HG02981 (cell line): ENCODE measurements around the gene KAT2A.
A peak's percentile ranks its signal among the peaks of the same experiment; 100 is the strongest.
"Not testable (repeated sequence)": the region's sequence is repeated elsewhere in the genome, so short reads cannot be mapped to it uniquely, and the experiment has no call there.

Experiments used
- ATAC-seq: cut with Tn5 transposase; IDR thresholded peaks from one replicate; pipeline ENCODE4 v1.9.1; 2021; ENCODE audit warnings: mild to moderate bottlenecking, moderate library complexity; ENCODE audit not compliant: unreplicated experiment

Gene KAT2A

DNA sequence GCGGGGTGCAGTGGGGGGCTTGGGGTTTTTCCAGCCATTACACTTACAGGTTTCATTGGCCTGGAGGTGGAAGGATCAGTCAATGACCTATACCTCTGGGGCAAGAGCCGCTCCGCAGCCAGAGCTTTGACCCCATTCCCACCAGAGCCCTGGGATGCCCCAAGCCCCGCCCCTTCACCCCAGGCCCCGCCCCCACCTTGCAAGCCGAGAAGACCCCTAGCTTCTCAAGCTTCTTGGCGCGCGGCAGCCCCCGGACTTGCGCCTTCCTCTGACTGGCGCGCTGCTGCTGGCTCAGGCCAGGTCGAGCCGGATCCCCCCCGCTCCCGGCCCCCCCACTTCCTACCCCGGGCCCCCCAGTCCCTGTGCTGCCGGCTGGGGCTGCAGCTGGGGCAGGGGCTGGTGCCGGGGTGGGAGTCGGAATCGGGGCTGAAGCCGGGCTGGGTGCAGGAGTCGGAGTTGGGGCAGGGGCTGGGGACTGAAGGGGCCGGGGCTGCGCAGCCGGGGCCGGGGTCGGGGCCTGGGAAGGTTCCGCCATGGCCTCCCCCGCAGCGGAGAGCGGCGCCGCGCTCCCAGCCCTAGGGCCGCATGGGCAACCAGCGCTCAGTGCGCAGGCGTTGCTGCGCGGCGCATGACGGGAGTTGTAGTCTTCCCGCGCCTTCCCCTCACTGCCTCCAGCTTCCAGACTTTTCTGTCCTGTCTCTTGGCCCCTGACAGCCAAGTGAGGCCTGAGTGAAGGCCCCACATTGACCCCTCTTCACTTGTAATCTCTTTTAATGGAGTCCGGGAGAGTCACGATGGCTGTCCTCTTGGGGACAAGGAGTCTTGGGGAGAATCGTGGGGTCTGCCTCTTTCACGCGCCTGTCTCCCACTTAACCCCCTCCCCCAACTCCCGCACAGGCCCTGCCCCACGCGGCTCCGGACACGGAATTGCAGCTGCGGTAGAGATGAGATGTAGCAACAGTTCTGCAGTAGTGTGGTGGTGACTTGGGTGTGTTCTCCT lies at the start of gene KAT2A:
Gene KAT2A, minus strand, starts transcription at position 598 of the 1,000 bp plus-strand sequence. Its CDS starts 63 bp downstream, at position 535.
- peak; percentile 69 for ATAC-seq

DNA sequence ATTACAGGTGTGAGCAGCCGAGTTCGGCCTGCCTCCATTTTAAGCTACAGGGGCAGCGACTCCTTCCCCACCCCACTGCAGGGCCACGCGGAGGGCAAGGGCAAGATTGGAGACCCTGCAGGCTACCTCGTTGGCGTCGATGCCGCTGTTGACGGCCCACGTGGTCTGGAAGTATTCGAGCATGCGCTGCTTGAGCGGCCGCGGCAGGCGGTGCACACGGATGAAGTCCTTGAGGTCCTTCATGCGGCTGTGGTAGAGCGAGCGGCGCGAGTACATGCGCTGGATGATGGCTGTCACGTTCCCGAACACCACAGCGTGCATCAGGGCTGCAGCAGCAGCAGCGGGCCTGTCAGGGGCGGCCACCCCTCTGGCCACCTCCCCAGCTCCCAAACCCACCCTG lies 48.2 kb upstream of the KAT2A start:
- no peak for ATAC-seq

DNA sequence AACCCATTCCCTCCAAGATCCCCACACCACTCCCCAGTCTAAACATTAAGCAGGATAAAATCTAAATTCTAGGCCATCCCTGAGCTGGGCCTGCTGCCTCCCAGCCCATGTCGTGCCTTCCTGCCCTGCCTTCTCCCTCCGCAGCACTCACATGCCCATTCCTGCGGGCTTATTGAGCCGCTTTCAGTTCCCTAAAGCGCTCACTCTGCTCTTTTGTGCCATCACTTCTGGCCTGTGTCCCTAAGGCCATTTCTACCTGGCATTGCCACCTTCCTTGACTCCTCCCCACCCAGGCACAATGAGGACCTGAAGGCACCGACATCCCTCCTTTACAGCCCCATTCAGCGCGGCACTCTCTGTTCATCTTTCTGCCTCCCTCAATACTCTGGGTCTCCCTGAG lies 46.6 kb upstream of the KAT2A start:
- no peak for ATAC-seq

DNA sequence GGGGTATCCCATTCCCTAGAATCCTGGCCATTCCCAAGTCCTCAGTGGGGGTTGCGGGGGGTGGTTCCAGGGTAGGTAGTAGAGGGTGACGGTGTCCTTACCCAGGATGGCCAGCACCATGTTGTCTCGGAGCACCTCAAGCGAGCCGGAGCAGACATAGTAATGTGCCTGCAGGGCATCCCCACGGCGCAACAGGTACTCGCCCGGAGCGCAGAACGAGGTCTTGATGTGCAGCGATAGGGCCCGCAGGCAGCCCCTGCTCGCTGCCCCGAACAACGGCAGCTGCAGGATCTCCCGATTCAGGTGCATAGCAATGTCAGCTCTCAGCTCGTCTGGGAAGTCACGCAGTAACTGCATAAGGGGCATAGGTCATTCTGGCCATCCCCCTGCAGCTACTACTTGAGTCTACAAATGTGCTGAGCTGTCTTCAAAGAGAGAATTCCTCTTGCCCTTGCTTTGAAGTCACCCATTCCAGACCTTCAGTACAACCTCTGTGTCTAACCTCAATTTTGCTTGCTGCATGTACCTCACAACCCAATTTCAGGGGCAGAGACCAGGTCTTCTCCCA lies 45.1 kb upstream of the KAT2A start:
- ATAC-seq, result no peak

DNA sequence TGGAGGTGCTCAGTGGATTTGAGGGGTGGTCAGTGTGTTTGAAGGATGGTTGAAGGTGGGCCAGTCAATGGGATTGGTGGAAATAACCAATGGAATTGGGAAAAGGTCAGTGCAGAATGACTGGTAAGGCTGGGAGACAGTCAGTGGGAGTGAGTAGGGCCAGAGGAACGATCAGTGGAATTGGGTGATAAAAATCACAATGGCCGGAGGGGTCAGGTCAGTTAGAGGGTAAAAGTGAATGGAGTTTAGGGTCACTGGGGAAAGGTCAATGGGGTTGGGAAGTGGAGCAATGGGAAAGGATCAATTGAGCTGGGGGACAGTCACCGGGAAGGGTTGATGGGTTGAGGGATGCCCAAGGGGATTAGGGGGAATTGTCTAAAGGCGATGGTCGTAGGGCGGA lies 44.6 kb upstream of the KAT2A start:
- ATAC-seq, result no peak

DNA sequence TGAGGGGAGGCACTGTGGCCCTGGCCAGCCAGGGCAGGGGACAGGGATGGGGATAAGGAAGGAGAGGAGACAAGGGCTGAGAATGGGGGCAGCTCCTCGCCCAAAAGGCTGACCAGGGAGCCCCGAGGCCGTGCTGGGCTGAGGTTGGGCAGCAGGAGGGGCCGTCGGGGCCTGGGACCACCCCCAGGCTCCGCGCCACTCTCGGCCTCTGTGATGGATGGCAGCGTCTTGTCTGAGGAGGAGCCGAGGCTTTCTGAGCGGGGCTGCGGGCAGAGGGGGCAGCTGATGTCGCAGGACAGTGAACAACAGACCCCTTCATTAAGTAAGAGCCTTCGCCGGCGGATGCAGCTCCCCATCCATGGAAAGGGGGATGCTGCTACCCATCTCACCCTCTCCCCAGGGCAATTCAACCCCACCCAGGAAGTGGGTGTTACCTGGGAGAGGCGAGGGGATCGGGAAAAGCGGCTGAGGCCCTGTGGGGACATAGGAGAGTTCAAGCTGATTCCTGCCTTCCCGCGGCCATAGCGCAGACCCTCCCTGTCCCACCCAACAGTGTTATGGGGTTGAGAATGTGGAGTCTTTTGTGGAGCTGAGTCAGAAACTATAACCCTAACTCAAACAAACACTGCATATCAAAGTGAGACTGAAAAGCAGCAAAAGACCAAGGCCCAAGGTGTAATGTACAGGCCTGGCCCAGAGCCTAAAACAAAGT lies 42.7 kb upstream of the KAT2A start:
- ATAC-seq, result no peak

DNA sequence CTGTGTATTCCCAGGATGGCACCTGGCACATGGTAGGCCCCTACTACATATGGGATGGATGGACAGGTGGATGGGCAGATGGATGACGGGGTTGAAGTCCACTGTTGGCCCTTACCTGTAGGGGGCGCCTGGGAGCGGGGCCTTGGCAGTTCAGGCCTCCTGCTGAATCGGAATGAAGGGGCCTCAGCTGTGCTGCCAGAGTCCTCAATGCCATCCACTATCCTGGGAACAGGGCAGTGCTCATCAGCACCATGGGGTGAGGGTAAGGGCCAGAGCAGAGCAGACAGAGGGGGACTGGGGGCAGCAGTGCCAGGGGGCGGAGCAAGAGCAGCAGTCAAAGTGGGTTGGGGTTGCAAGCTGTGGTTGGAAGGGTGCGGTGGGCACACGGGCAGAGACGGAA lies 41.9 kb upstream of the KAT2A start:
- ATAC-seq, result no peak

DNA sequence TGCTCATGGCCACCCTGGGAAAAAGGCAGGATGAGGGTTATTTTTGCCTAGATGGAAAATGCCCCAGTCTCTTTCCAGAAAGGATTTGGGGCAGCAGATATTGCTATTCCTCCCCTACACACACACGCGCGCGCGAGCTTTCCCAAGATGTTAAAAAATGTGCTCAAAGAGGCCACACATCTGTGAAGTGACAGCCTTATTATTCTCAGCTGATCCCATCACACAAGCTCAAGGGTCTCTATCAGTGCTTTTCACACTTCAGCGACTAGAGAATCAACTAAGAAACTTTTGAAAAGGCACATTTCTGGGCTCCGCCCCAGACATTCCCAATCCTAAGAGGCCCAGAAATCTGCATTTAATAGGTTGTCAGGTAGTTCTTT lies 39.4 kb upstream of the KAT2A start:
- ATAC-seq, result no peak

DNA sequence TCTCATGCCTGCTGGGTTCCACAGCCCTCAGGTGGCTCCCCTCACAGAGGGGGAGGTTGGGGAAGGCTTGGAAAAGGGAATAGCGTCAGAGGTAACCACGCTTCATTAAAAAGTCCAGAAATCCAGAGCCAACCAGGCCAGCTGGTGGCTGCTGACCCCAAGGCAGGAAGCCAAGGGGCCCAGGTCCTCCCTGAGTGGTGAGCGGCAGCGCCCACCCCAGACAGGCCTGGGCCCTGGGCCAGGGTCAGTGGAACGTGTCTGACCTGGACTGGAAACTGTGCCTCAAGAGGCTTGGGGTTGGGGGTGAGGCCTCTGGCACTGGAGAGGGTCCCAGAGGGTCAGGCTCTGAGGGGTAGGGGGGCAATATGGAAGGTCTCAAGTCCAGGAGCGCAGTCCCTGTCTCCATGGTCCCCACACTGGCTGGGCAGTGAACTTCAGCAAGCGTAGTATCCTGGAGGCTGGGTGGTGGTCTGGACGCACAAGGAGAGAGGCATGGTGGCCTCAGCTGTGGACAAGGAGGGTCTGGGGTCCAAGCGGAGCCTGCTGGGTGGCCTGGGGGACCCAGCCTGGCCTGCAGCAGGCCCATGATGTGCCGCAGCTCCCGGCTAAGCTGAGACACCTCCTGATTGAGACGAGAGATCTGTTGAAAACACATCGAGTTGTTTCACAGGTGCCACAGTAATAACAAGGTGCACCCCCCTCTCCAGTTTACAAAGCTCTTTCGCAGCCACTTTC lies 38.8 kb upstream of the KAT2A start:
- ATAC-seq, result no peak

DNA sequence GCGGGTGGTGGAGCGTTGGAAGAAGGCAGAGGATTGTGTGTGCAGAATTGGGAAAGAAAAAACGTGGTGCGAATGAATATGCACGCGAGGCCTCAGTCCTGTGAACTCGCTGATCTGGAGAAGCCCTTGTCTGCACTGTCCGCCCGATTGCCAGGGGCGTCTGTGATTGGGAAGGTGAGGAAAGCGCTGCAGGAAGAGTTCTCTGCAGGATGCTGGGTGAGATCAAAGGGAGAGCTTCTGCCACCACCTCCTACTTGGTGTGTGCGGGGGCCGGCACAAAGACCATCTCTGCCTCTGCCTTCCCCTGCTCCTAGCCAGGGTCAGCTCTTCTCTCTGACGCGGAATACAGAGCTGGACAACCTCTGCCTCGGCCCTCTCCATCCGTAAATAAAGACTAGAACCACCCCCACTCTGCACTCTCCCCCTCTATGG lies 34.5 kb upstream of the KAT2A start:
- ATAC-seq, result no peak

DNA sequence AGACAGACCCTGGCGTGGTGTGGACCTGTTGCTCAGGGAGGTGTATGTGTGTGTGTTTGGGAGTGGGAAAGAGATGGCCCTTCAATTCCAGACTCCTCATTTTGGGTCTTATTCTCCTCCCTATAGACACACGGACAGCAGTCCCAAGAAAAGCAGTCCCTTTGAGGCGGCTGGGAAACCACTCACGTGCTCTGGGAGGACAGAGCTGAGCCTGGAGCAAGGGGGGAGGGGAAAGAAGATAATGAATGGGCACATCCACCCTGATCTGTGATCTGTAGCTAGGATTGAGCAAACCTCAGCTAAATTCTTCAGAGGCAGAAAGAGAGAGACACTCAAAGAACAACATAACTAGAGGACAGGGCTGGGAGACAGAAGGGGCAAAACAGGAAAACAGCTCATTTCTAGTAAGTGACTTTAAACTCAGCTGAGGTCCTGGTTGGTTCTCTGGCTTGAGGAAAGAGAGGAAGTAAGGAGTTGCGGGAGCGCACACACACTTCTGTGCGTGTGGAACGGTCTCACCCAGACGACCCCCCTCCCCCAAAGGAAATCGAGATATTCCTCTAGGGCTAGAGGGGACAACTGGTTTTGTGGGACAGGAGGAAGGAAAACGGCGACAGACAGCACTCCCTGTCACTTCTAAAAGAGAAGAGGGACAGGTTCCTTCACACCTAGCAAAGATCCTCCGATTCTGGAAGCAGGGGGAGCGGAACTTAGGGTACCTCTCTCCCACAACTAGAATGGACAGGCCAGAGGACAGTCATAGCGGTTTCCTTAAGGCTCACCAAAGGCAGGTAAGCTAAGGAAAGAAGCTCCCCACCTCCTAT lies 33.0 kb upstream of the KAT2A start:
- ATAC-seq, result no peak

DNA sequence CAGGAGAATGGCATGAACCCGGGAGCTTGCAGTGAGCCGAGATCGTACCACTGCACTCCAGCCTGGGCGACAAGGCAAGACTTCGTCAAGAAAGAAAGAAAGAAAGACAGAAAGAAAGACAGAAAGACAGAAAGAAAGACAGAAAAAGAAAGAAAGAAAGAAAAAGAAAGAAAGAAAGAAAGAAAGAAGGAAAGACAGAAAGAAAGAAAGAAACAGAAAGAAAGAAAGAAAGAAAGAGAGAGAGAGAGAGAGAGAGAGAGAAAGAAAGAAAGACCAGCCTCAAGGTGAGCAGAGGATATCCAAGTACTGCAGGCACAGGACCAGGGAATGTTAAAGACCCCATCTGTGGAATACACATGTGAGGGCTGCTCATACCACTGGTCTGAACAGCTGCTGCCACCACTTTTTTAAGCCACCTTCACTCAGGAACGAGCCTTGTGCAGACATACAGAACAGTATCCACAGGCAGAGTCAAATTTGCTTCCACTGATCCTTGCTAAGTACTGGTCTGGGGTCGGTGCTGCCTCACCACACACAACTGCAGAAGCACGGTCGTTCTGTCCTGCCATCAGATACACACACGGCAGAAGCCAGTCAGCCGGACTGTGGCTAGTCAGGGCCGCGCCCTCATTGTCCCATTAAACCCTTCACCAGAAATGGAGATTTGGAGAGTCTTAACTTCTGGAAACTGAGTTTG lies 25.9 kb upstream of the KAT2A start:
- no peak for ATAC-seq

DNA sequence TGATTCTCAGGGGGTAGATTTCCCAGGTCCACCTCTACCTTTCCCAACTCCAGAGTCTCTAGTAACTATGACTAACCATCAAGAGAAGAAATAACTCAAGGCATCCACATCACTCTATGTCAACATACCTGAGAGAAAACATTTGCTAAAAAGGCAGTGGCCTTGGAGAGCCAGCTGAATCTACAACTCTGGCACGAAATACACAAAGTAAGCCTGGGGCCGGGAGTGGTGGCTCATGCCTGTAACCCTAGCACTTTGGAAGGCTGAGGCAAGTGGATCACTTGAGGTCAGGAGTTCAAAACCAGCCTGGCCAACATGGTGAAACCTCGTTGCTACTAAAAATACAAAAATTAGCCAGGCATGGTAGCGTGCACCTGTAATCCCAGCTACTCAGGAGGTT lies 22.0 kb upstream of the KAT2A start:
- ATAC-seq, result not testable (repeated sequence)

DNA sequence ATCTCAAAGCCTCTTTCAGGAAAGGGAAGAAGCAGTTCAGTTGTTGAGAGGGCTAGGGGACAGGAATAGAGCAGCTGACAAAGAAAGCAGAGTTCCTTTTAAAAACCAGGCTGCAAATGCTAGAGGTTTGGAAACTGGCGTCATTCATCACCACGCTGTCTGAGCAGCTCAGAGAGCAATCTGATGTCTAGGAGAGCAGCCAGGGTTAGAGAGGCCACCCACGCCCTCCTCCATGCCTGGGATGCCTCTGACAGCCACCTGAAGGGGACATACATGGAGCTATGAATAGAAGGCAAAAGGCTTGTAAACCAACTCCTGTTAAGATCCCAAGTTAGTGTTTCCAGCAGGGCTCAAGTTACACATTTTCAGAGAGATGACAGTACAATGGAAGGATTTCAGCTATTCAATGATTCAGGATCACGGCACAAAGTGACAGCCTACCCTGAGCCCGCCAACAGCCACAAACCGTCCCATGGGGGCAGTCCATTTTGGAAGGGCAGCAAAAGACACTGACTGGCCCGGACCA lies 21.3 kb upstream of the KAT2A start:
- ATAC-seq, result no peak

DNA sequence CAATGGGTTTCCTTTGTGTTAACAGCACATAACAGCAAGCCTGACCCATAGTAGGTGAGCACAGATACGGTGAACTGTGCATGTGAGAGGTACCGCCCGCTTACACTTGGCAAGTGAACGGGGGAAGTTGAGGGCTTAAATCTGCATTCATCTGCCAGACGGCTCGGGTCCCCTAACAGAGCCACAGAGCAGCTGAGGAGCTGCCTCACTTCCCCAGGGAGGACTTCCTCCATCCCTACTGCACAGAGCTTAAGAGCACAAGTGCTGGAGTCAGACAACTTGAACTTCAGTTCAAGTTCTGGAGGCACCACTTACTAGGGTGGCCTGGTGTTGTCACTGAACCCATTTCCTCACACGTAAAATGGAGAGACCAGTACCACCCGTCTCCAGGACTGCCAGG lies 20.2 kb upstream of the KAT2A start:
- ATAC-seq, result no peak

DNA sequence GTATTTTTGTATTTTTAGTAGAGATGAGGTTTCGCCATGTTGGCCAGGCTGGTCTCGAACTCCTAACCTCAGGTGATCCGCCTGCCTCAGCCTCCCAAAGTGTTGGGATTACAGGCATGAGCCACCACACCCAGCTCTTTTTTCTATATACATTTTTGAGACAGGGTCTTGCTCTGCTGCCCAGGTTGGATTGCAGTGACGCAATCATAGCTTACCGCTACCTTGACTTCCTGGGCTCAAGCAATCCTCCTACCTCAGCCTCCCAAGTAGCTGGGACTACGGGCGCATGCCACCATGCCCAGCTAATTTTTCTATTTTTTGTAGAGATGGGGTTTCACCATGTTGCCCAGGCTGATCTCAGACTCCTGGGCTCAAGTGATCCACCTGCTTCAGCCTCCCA lies 19.5 kb upstream of the KAT2A start:
- ATAC-seq, result not testable (repeated sequence)

DNA sequence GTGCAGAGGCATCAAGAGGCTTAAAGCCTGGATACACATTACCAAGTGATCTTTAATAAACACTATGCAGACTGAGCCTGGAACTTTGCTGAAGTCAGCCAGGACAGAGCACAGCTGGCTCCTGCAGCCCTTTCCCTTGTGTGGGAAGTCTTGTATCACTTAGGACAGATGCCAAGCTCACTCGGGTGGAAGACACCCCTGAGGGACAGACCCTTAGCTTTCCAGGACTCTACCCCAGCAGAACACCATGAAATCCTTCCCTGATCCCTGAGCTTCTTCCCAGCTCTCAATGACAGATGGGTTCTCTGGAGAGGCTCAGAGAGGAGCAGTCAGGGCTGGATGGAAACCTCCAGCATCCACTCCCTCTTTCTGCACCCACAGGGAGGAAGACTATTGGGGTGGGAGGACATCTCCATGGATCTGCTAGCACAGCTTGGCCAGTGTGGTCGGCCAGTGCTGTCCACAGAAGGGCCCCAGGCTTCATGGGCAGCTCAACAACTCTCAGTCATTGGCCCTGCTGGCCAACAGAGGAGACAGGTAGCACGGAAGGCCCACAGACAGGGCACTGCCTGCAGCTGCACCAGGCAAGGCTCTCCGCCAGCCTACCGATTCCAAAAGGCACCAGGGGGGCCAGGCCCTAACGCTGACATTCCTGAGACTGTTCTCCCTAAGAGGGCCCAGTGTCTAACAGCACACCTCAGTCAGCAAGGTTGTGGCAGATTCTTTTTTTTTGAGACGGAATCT lies 17.8 kb upstream of the KAT2A start:
- no peak for ATAC-seq

DNA sequence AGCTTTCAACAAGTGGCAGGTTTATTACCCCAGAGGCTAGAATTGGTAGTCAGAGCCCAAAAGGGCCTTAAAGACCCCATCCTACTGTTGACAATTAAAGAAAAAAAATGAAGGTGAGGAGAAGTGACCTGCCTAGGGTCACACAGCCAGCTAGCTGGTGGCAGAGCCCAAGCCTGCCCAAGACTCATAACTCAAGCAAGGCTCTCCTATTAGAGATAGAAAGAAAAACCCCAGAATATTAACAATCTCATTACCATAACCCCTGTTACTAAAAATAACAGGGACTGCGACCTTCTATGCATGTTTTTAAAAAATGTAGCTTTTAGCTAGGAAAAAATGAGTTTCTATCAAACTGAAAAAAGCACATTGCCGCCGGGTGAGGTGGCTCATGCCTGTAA lies 15.5 kb upstream of the KAT2A start:
- ATAC-seq, result no peak
